Posterior vena cava (tissue), 2 donors: ENCODE data around the gene ADIPOR2. TPM values are rescaled to one million over a fixed set of nuclear protein-coding genes. Genes with fewer than 3 reads are reported as not detected.
"Not testable (repeated sequence)": the region's sequence is repeated elsewhere in the genome, so short reads cannot be mapped to it uniquely, and the experiment has no call there.

ENCODE experiments used
- DNase-seq: peaks from one replicate; pipeline ENCODE4 v3.0.0-alpha.2; 2020; ENCODE audit warnings: low spot score
- intact Hi-C, 2 donors: fragments of 100-400 bp; cut with DNase I; formaldehyde crosslinking; loops; one replicate each; pipeline versions ENCODE4 v1.14.1 to v1.14.2; 2022 to 2023
- total RNA-seq, 2 donors: library from RNA; stranded (reverse); fragmentation: NEBNext Ultra II Directional; extraction: Animal tissue kit (Norgen Biotek cat#: 25700); gene quantifications; one replicate each; pipeline ENCODE4 v1.2.1, GENCODE V29; 2021
- donor health status: DM: yes; HTN: yes; CAD: no.
- donor health status: DM: yes; HTN: yes; CAD: no.

Gene ADIPOR2
- total RNA-seq, 2 donors from 2014 or later: 31.9 to 40.1 TPM

- DNase-seq: peak; percentile 96
- intact Hi-C loops: no loop called here
These were observed 29.1 kb upstream of the ADIPOR2 start for GRCh38 chr12:1661553-1662335.

GRCh38 chr12:1662761-1663439 lies 28.0 kb upstream of the ADIPOR2 start:
- DNase-seq: no peak
- intact Hi-C loops: no loop called here

GRCh38 chr12:1663440-1664132 lies 27.3 kb upstream of the ADIPOR2 start:
- intact Hi-C loops: no loop called here
- no peak for DNase-seq

- intact Hi-C loops: no loop called here
- no peak for DNase-seq
These were observed 25.5 kb upstream of the ADIPOR2 start for GRCh38 chr12:1665366-1665765.

GRCh38 chr12:1666215-1666614 lies 24.7 kb upstream of the ADIPOR2 start:
- intact Hi-C loops: no loop called here
- no peak for DNase-seq

- intact Hi-C loops: no loop called here
- no peak for DNase-seq
These were observed 24.1 kb upstream of the ADIPOR2 start for GRCh38 chr12:1666685-1667162.

GRCh38 chr12:1668833-1669543 lies 21.9 kb upstream of the ADIPOR2 start:
- DNase-seq: no peak

GRCh38 chr12:1670358-1671268 lies 20.3 kb upstream of the ADIPOR2 start:
- intact Hi-C loops: no loop called here
- DNase-seq: no peak

More at GRCh38 chr12:1668833-1669543, 21.9 kb upstream of the ADIPOR2 start:
- intact Hi-C loops: no loop called here

- intact Hi-C loops: no loop called here
- no peak for DNase-seq
These were observed 14.8 kb upstream of the ADIPOR2 start for GRCh38 chr12:1676043-1676442.

- intact Hi-C loops: no loop called here
- no peak for DNase-seq
These were observed 9.9 kb upstream of the ADIPOR2 start for GRCh38 chr12:1680804-1681492.

GRCh38 chr12:1681493-1681807 lies 9.4 kb upstream of the ADIPOR2 start:
- DNase-seq: no peak
- intact Hi-C loops: no loop called here

GRCh38 chr12:1688086-1688710 lies 2.7 kb upstream of the ADIPOR2 start:
- intact Hi-C loops: no loop called here

GRCh38 chr12:1691123-1692007 lies 495 bp downstream of the ADIPOR2 start:
- DNase-seq: no peak
- intact Hi-C loops: no loop called here

More at GRCh38 chr12:1688086-1688710, 2.7 kb upstream of the ADIPOR2 start:
- DNase-seq: no peak

- intact Hi-C loops: no loop called here
- no peak for DNase-seq
These were observed 1.4 kb downstream of the ADIPOR2 start for GRCh38 chr12:1692226-1692625.

GRCh38 chr12:1692895-1693610 lies 2.2 kb downstream of the ADIPOR2 start:
- DNase-seq: no peak
- intact Hi-C loops: no loop called here

GRCh38 chr12:1695097-1695496 lies 4.2 kb downstream of the ADIPOR2 start:
- DNase-seq, intact Hi-C loops: not testable (repeated sequence)
